HG02840 (cell line): Measurements from ENCODE around the gene TMEM134.

ENCODE experiments used
- ATAC-seq: cut with Tn5 transposase; IDR thresholded peaks from one replicate; pipeline ENCODE4 v1.9.1; 2021; ENCODE audit warnings: mild to moderate bottlenecking, moderate library complexity, moderate number of reproducible peaks; ENCODE audit not compliant: unreplicated experiment, low FRiP score

TMEM134 gene

GRCh38 chr11:67463680-67464410 lies 5.2 kb downstream of the TMEM134 start:
- no peak for ATAC-seq

- ATAC-seq: no peak
Observed at GRCh38 chr11:67463186-67463585, 5.9 kb downstream of the TMEM134 start.

GRCh38 chr11:67458266-67458665 lies 10.8 kb downstream of the TMEM134 start:
- no peak for ATAC-seq

- no peak for ATAC-seq
Observed at GRCh38 chr11:67457453-67457852, 11.6 kb downstream of the TMEM134 start.

- ATAC-seq: no peak
Observed at GRCh38 chr11:67456068-67456705, 12.9 kb downstream of the TMEM134 start.

GRCh38 chr11:67455054-67455453 lies 14.0 kb downstream of the TMEM134 start, which contains the start of gene CABP4:
Gene CABP4 (plus strand): TSS chr11:67455354. CDS start chr11:67455424, 70 bp downstream.
- ATAC-seq: no peak

- no peak for ATAC-seq
Observed at GRCh38 chr11:67453816-67454732, 15.0 kb downstream of the TMEM134 start.

GRCh38 chr11:67452141-67452952 lies 16.7 kb downstream of the TMEM134 start, which contains the start of gene GPR152:
Gene GPR152 (minus strand): TSS chr11:67452729. CDS start chr11:67452724, 5 bp downstream.
- ATAC-seq: no peak

- ATAC-seq: no peak
Observed at GRCh38 chr11:67451658-67451976, 17.4 kb downstream of the TMEM134 start.

- ATAC-seq: no peak
Observed at GRCh38 chr11:67450796-67451657, 18.0 kb downstream of the TMEM134 start.

GRCh38 chr11:67449116-67449844 lies 19.8 kb downstream of the TMEM134 start:
- ATAC-seq: no peak

- no peak for ATAC-seq
Observed at GRCh38 chr11:67448220-67448609, 20.8 kb downstream of the TMEM134 start.

- no peak for ATAC-seq
Observed at GRCh38 chr11:67445515-67445914, 23.5 kb downstream of the TMEM134 start.

- ATAC-seq: no peak
Observed at GRCh38 chr11:67442504-67443404, 26.3 kb downstream of the TMEM134 start.

- no peak for ATAC-seq
Observed at GRCh38 chr11:67441731-67442351, 27.2 kb downstream of the TMEM134 start.

- ATAC-seq: no peak
Observed at GRCh38 chr11:67441098-67441563, 27.9 kb downstream of the TMEM134 start.
